Cardiac muscle cell (in vitro differentiated cells and primary cell): ENCODE data around the gene CDK2AP2. TPM values are rescaled to one million over a fixed set of nuclear protein-coding genes. Genes with fewer than 3 reads are reported as not detected.

Experiments used
- DNase-seq, 2 donors: peaks; one replicate each; pipeline versions ENCODE4 v3.0.0 to v3.0.0-alpha.2; 2010 to 2017; ENCODE audit warnings: low read depth in 1 of 2, low spot score in 1 of 2
- H3K27ac ChIP-seq: fragments of 200-600 bp; sonication (generic); 2 replicates; pipeline ENCODE4 v1.5.1; 2016
- H3K27me3 ChIP-seq: fragments of 200-600 bp; sonication (generic); 2 replicates; pipeline ENCODE4 v1.6.0; 2016; ENCODE audit warnings: control low read depth
- H3K36me3 ChIP-seq: fragments of 200-600 bp; sonication (generic); 2 replicates; pipeline ENCODE4 v1.5.1; 2016; ENCODE audit warnings: control low read depth
- H3K4me1 ChIP-seq: fragments of 200-600 bp; sonication (generic); 2 replicates; pipeline ENCODE4 v1.8.1; 2017; ENCODE audit warnings: low read depth, mild to moderate bottlenecking, mixed run types
- H3K4me3 ChIP-seq: fragments of 200-600 bp; sonication (generic); 2 replicates; pipeline ENCODE4 v1.5.1; 2016; ENCODE audit warnings: mild to moderate bottlenecking
- H3K9me3 ChIP-seq: fragments of 200-600 bp; sonication (generic); 2 replicates; pipeline ENCODE4 v1.5.1; 2017; ENCODE audit warnings: low read depth, mild to moderate bottlenecking, control low read depth
- CTCF ChIP-seq: IDR thresholded peaks from 2 replicates; pipeline ENCODE4 v1.5.1; 2012; ENCODE audit warnings: low read depth, mild to moderate bottlenecking, low read length
- polyA plus RNA-seq: library from polyadenylated mRNA; unstranded; fragments of >200 nt; fragmentation: Nextera tagmentation; extraction: Ambion mirVana; gene quantifications from 2 replicates; pipeline ENCODE4 v1.2.1, GENCODE V29; 2016
- total RNA-seq: library from RNA; depleted of rRNA; stranded (reverse); fragments of >200 nt; gene quantifications from 2 replicates; pipeline ENCODE4 v1.2.3, GENCODE V29; 2016

The CDK2AP2 gene
- total and polyA plus RNA-seq, 2 experiments from 2014 or later = 38.5 to 136 TPM

GRCh38 chr11:67541198-67541597 lies 33.2 kb upstream of the CDK2AP2 start:
- Histone ChIP-seq H3K9me3 (no peaks in the 10 kb centered on the region), H3K27me3 (no peaks in the 10 kb centered on the region), H3K36me3 (no peaks in the 10 kb centered on the region), H3K4me1 (peaks cover 7% of the 10 kb centered on the region), H3K27ac (no peak overlapping the region), H3K4me3 (no peak overlapping the region)
- TF ChIP-seq CTCF = no peak
- DNase-seq = no peak

- TF ChIP-seq CTCF = no peak
- no peaks in the 10 kb centered on the region for H3K4me1 ChIP-seq
- no peaks in the 10 kb centered on the region for H3K27me3 ChIP-seq
- H3K4me3 ChIP-seq = no peak overlapping the region
- no peak for DNase-seq
- no peak overlapping the region for H3K27ac ChIP-seq
- H3K9me3 ChIP-seq = no peaks in the 10 kb centered on the region
- no peaks in the 10 kb centered on the region for H3K36me3 ChIP-seq
These were observed 31.6 kb upstream of the CDK2AP2 start for GRCh38 chr11:67539550-67539949.

GRCh38 chr11:67538823-67539505 lies 31.0 kb upstream of the CDK2AP2 start:
- no peak overlapping the region for H3K27ac ChIP-seq
- no peaks in the 10 kb centered on the region for H3K4me1 ChIP-seq
- H3K36me3 ChIP-seq = no peaks in the 10 kb centered on the region
- no peak for TF ChIP-seq CTCF
- no peaks in the 10 kb centered on the region for H3K27me3 ChIP-seq
- DNase-seq = no peak
- H3K9me3 ChIP-seq = peaks cover under 1% of the 10 kb centered on the region
- H3K4me3 ChIP-seq = no peak overlapping the region

GRCh38 chr11:67538306-67538705 lies 30.3 kb upstream of the CDK2AP2 start:
- Histone ChIP-seq H3K27ac (no peak overlapping the region), H3K9me3 (peaks cover 2% of the 10 kb centered on the region), H3K36me3 (no peaks in the 10 kb centered on the region), H3K27me3 (no peaks in the 10 kb centered on the region), H3K4me3 (no peak overlapping the region), H3K4me1 (no peaks in the 10 kb centered on the region)
- no peak for TF ChIP-seq CTCF
- DNase-seq = peak in 1 of 2 donors; percentile 30

GRCh38 chr11:67535561-67535960 lies 27.6 kb upstream of the CDK2AP2 start:
- no peak for TF ChIP-seq CTCF
- H3K27ac ChIP-seq = no peak overlapping the region
- H3K27me3 ChIP-seq = no peaks in the 10 kb centered on the region
- no peaks in the 10 kb centered on the region for H3K36me3 ChIP-seq
- H3K4me1 ChIP-seq = no peaks in the 10 kb centered on the region
- H3K4me3 ChIP-seq = no peak overlapping the region
- peaks cover 2% of the 10 kb centered on the region for H3K9me3 ChIP-seq
- no peak for DNase-seq
